GM12892 (cell line): ENCODE data around the gene ZNF367.

Experiments used
- DNase-seq: peaks from one replicate; pipeline ENCODE4 v3.0.0; 2011; ENCODE audit not compliant: insufficient read length
- FAIRE-seq: peaks from 2 replicates; lab custom pipeline; 2011; peaks lifted over from hg19 to GRCh38; lab: Jason Lieb, UNC
- POLR2A ChIP-seq: IDR thresholded peaks from 2 replicates; pipeline ENCODE4 v1.6.1; 2011; ENCODE audit warnings: low read depth, low read length, control low read depth
- POLR2AphosphoS5 ChIP-seq: IDR thresholded peaks from 2 replicates; pipeline ENCODE4 v1.6.1; 2011; ENCODE audit warnings: low read depth, low read length, control low read depth
- TAF1 ChIP-seq: IDR thresholded peaks from 2 replicates; pipeline ENCODE4 v1.6.1; 2011; ENCODE audit warnings: low read depth, mild to moderate bottlenecking, control low read depth, low read length, borderline replicate concordance

ZNF367 gene

DNA sequence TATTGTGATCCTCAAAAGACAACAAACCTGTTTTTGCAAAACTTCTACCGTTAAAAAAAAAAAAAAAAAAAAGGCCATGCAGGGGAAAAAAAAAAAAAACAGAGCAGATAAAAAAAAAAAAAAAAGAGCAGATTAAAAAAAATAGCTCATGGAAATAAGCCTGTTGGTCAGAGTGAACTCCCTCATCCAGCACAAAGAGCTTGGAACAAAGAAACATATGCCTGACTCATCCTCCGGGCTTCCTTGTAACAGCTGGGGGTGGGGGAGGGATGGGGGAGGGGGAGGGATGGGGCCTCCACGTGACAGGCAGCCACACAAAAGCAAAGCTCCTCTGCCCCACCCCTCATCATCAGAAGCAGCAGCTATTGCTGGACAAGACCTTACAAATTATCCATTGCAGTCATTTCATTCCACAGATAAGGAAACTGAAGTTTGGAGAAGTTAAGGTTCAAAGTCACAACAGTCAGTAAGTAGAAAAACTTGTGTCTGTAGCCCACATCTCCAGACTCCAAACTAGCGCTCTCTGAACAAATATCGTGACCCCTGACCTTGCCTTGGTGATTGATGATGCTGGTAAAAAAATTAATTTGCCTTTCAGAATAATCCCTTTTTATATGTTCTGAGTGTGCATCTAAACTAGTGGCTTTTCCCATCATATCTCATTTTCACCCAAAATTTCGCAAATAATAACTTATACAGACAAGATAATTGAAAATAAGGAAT is 73.6 kb downstream of the ZNF367 start:
- no peak for DNase-seq
- no peak for TF ChIP-seq TAF1
- TF ChIP-seq POLR2A: no peak
- no peak for TF ChIP-seq POLR2AphosphoS5
- no peak for FAIRE-seq

DNA sequence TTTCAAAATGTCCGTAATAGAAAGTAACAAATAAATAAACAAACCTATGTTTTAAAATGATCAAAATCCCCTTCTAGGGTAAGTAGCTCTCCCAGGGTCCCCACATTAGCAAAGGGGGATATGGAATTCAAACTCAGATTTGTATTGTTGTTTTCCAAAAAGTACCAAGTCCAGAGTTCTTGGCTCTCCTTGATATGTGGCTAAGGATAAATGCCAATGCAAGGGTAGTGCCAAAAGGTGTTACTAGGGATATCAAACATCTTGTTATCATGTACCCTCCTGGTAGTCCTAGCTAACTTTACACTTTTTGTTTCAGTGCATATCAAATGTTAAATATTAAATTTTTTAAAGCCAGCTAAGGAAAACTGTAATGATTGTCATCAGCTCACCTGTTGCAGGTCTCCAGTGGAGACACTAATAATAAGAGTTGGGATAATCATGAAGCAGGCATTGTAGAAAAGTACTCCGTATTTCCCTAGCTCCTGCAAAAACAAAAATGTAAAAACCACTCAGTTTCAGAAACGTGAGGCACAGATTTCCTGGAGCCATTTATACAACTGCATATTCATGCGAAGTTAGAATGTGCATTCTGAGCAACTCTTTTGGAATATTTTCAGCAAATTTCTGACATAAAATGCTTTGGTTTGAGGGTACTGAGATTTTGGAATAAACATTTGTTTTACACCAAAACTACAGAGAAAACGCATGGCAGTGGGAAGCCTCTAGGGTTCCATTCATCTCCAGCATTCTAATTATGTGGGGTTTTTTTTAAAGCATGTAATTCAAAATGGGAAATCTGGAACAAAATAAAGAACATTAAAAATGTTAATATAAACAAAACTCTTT is 74.4 kb downstream of the ZNF367 start:
- DNase-seq: no peak
- no peak for TF ChIP-seq POLR2A
- TF ChIP-seq TAF1: no peak
- TF ChIP-seq POLR2AphosphoS5: no peak
- no peak for FAIRE-seq

DNA sequence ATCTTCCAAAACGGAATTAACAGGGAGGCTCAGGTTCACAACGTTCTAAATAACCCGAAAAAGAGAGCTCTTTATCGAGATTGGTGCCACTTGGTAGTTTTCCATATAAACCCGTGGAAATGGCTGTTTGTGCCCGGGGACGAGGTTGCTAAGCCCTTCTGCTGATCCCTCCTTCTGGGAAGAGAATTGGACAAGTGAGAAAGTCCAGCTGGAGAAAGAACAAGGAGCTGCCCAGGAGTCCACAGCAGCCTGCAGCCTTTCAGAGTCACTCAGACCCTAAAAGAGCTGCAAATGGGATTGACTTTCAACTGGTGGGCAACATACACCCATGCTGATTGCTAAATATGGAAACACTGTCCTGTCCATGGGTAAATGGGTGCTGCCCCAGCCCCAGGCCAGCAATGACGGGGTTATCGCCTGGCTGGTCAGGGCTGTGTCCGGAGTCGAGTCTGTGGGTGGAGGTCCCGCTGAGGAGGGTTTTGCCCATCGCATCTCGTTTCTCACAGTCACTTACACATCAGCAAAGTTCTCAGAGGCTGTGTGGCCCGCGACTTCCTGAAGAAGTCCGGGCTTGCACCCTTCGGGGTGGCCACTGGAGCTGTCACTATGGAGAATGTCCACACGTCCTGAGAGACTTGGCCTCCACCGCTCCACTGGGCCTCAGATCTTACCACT is 75.5 kb downstream of the ZNF367 start:
- DNase-seq: no peak
- FAIRE-seq: no peak
- no peak for TF ChIP-seq TAF1
- no peak for TF ChIP-seq POLR2AphosphoS5
- no peak for TF ChIP-seq POLR2A

DNA sequence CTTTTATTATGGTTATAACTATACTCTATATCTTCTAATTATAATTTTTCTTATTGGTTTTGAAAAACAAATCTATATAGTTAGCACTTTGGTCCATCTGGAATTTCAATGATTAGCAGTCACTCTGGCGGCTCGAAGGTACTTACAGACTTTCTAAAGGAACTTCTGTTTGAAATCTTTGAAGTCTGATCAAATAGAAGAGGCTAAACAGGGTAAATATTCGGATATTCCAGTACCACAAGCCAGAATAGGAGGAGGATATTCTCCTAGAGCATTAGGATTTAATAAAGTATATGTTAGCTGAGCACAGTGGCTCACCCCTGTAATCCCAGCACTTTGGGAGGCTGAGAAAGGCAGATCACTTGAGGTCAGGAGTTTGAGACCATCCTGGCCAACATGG is 77.5 kb downstream of the ZNF367 start:
- no peak for FAIRE-seq
- TF ChIP-seq POLR2AphosphoS5: no peak

DNA sequence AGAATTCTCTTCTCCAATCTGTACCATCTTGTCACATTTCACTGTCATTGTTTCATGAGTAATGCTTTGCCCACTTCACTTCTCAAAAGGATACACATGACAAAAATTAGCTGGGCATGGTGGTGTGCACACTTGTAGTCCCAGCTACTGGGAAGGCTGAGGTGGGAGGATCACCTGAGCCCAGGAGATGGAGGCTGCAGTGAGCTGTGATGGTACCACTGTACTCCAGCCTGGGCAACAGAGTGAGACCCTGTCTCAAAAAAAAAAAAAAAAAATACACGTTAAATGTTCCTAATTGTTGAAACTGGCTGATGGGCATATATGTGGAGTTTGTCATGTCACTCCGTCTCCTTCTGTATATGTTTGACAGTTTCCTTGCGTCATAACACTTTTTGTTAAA is 79.9 kb downstream of the ZNF367 start:
- no peak for FAIRE-seq
- no peak for DNase-seq

More for the DNA sequence above, 77.5 kb downstream of the ZNF367 start:
- no peak for DNase-seq

More for the DNA sequence above, 79.9 kb downstream of the ZNF367 start:
- no peak for TF ChIP-seq POLR2A
- TF ChIP-seq POLR2AphosphoS5: no peak
- TF ChIP-seq TAF1: no peak
